Heart left ventricle (tissue), 13 donors: ENCODE results near the gene COX6B2.

Source experiments
- POLR2A ChIP-seq, 2 donors: fragments of 450-650 bp; IDR thresholded peaks; one replicate each; pipeline ENCODE4 v1.6.1; 2017; ENCODE audit warnings: antibody characterized with exemption in 2 of 2, mild to moderate bottlenecking in 2 of 2, moderate library complexity in 2 of 2
- TF ChIP-seq, protein P1 (sequence below), 12 donors: fragments of 200-600 bp; sonication (generic) in 4 of 12; IDR thresholded peaks; one replicate each; pipeline versions ENCODE4 v1.5.0 to v1.8.0; 2018 to 2022; ENCODE audit warnings: antibody characterized with exemption in 12 of 12, mild to moderate bottlenecking in 5 of 12
- donor health status: ischemic (EF 13 %, LVEDD 7.1; RV severe dilation, severe dysfunction).
- donor health status: DM: no; HTN: yes; CAD: no.
- donor health status: DM: no; HTN: no; CAD: no.
- donor health status: ischemic (EF 25% LVEDD 6.9; RV normal size, moderate dysfunction).
- donor health status: ischemic (EF 25% LVEDD 5.7; RV mildly dilated, moderate dysfunction).
- donor health status: ischemic (EF 35%, LVEDD 5.7; RV mildly dilated, moderate dysfunction).
- donor health status: nonischemic (EF 11% LVEDD 7.7; RV severe dilation, severe dysfunction).
- donor health status: DM: yes; HTN: yes; CAD: no.
- donor health status: PGD.
- donor health status: ischemic (EF 29% LVEDD 5.4; RV normal size, mild dysfunction).
- donor health status: nonischemic (EF 23%, LVEDD 6.1; RV moderate dilation, normal function).

DNA sequence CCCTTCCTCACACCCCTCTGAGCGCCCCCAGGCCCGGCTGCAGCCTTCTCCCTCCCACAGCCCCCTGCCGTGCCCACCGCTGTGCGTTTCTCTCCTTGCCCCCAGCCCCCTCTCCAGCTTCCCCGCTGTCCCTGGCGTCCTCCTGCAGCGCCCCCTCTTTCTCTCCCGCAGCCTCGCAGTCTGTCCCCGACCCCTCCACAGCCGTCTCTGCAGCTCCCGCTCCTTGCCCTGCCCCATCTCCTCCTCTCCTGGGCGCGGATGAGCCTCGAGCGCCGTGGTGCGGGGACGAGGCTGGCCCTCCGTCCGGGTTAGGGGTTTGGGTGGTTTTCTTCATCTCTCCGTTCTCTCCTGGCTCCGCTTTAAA lies 13.8 kb downstream of the COX6B2 start:
- no peak for TF ChIP-seq POLR2A (IDR thresholded peaks at IDR 0.05)
- TF ChIP-seq, protein P1, sequence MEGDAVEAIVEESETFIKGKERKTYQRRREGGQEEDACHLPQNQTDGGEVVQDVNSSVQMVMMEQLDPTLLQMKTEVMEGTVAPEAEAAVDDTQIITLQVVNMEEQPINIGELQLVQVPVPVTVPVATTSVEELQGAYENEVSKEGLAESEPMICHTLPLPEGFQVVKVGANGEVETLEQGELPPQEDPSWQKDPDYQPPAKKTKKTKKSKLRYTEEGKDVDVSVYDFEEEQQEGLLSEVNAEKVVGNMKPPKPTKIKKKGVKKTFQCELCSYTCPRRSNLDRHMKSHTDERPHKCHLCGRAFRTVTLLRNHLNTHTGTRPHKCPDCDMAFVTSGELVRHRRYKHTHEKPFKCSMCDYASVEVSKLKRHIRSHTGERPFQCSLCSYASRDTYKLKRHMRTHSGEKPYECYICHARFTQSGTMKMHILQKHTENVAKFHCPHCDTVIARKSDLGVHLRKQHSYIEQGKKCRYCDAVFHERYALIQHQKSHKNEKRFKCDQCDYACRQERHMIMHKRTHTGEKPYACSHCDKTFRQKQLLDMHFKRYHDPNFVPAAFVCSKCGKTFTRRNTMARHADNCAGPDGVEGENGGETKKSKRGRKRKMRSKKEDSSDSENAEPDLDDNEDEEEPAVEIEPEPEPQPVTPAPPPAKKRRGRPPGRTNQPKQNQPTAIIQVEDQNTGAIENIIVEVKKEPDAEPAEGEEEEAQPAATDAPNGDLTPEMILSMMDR (IDR thresholded peaks at IDR 0.05): peak in 1 of 12 donors; percentile 5
